ENCODE results near the gene KRT17. TPM values are rescaled to one million over a fixed set of nuclear protein-coding genes. Genes with fewer than 3 reads are reported as not detected.

Gene KRT17
- total and polyA plus RNA-seq, 9 of the 15 experiments (the other 6 are each of a cell fraction or from before 2014, with no cell fraction given), result 0.23 to 0.25 TPM; not detected in 7

DNA sequence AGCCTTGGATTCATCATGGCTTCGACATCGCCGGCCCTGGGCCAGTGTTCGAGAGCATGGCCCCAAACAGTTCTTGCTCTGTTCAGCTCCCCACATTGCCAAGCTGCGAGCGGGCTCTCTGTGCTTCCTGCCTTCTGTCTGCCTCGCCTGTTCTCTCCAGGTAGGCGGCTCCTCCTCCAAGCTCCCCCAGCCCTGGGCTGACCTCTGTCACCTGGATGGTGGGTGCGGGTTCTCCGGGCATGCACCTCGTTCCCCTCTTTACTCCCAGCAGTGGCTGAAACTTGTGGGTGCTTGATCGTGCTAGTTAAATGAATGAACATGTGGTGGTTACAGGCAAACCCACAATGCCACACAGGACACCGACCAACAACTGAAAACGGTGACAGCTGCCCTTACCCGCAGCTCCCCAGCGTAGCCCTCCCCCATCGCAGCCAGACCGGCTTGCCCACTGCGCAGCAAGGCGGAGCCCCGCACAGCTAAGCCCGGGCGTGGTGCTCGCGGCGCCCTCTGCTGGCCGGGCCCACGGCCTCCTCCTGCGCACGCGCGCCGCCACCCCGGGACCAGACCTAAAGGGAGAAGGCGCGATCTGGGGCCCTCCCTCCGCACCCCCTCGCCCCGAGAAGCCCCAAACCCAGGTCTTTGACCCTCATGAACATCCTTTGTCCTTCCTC lies 41.3 kb upstream of the KRT17 start (continued):
- TF ChIP-seq NFE2L1 (tag; IDR thresholded peaks at IDR 0.05; ENCODE audit: borderline replicate concordance, low read depth), result no peak
- no peak for TF ChIP-seq ZNF699 (CRISPR knock-in tag; IDR thresholded peaks at IDR 0.05; ENCODE audit: insufficient replicate concordance)
- peak; percentile 83 for TF ChIP-seq RBFOX2 (IDR thresholded peaks at IDR 0.05; ENCODE audit: low read depth, low read length)
- no peak; the same call in 1 of the 2 replicates for TF ChIP-seq ZNF668 (CRISPR knock-in tag; IDR thresholded peaks at IDR 0.05)
- no peak for TF ChIP-seq PYGO2 (tag; IDR thresholded peaks at IDR 0.05)
- 0 out of 2 replicates have a peak, but pooled peaks have one; percentile 25 for TF ChIP-seq ATF7 (IDR thresholded peaks at IDR 0.05)
- TF ChIP-seq RHOXF2B (CRISPR knock-in tag; conservative IDR thresholded peaks at IDR 0.05), result no peak
- TF ChIP-seq HEY1 (CRISPR knock-in tag; IDR thresholded peaks at IDR 0.05; ENCODE audit: borderline replicate concordance), result no peak
- TF ChIP-seq GATA2 (CRISPR knock-in tag; IDR thresholded peaks at IDR 0.05), result no peak
- TF ChIP-seq ZNF586 (CRISPR knock-in tag; conservative IDR thresholded peaks at IDR 0.05), result no peak
- TF ChIP-seq KAT7 (CRISPR knock-in tag; IDR thresholded peaks at IDR 0.05; ENCODE audit: borderline replicate concordance), result no peak
- no peak for TF ChIP-seq FOXA3 (CRISPR knock-in tag; conservative IDR thresholded peaks at IDR 0.05 in 1 of 2, IDR thresholded peaks at IDR 0.05 in 1 of 2)
- no peak for TF ChIP-seq POLR3A (IDR thresholded peaks at IDR 0.05; ENCODE audit: borderline replicate concordance, extremely low read depth, insufficient read depth, insufficient read length)
- TF ChIP-seq, protein P1, sequence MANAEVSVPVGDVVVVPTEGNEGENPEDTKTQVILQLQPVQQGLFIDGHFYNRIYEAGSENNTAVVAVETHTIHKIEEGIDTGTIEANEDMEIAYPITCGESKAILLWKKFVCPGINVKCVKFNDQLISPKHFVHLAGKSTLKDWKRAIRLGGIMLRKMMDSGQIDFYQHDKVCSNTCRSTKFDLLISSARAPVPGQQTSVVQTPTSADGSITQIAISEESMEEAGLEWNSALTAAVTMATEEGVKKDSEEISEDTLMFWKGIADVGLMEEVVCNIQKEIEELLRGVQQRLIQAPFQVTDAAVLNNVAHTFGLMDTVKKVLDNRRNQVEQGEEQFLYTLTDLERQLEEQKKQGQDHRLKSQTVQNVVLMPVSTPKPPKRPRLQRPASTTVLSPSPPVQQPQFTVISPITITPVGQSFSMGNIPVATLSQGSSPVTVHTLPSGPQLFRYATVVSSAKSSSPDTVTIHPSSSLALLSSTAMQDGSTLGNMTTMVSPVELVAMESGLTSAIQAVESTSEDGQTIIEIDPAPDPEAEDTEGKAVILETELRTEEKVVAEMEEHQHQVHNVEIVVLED (CRISPR knock-in tag; IDR thresholded peaks at IDR 0.05), result peak; percentile 63
- no peak for TF ChIP-seq MCM5 (IDR thresholded peaks at IDR 0.05; ENCODE audit: low read depth)
- TF ChIP-seq RBM17 (IDR thresholded peaks at IDR 0.05; ENCODE audit: borderline replicate concordance, low read depth, low read length), result no peak
- TF ChIP-seq CTBP1 (IDR thresholded peaks at IDR 0.05; ENCODE audit: borderline replicate concordance), result peak; percentile 73; the same call in 1 of the 2 replicates
- no peak for TF ChIP-seq JUN (IDR thresholded peaks at IDR 0.05; ENCODE audit: borderline replicate concordance, low read depth, low read length)
- TF ChIP-seq JUN (CRISPR knock-in tag; IDR thresholded peaks at IDR 0.05; ENCODE audit: borderline replicate concordance), result no peak
- TF ChIP-seq CHCHD3 (CRISPR knock-in tag; IDR thresholded peaks at IDR 0.05), result no peak
- no peak for TF ChIP-seq ZNF583 (CRISPR knock-in tag; IDR thresholded peaks at IDR 0.05)
- TF ChIP-seq, protein P2, sequence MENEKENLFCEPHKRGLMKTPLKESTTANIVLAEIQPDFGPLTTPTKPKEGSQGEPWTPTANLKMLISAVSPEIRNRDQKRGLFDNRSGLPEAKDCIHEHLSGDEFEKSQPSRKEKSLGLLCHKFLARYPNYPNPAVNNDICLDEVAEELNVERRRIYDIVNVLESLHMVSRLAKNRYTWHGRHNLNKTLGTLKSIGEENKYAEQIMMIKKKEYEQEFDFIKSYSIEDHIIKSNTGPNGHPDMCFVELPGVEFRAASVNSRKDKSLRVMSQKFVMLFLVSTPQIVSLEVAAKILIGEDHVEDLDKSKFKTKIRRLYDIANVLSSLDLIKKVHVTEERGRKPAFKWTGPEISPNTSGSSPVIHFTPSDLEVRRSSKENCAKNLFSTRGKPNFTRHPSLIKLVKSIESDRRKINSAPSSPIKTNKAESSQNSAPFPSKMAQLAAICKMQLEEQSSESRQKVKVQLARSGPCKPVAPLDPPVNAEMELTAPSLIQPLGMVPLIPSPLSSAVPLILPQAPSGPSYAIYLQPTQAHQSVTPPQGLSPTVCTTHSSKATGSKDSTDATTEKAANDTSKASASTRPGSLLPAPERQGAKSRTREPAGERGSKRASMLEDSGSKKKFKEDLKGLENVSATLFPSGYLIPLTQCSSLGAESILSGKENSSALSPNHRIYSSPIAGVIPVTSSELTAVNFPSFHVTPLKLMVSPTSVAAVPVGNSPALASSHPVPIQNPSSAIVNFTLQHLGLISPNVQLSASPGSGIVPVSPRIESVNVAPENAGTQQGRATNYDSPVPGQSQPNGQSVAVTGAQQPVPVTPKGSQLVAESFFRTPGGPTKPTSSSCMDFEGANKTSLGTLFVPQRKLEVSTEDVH (IDR thresholded peaks at IDR 0.05; ENCODE audit: low read depth, partially characterized antibody), result no peak
- no peak for TF ChIP-seq ZNF134 (CRISPR knock-in tag; conservative IDR thresholded peaks at IDR 0.05)
- TF ChIP-seq ZKSCAN1 (IDR thresholded peaks at IDR 0.05; ENCODE audit: low read depth, low read length), result no peak
- no peak for TF ChIP-seq HSF4 (CRISPR knock-in tag; IDR thresholded peaks at IDR 0.05; ENCODE audit: borderline replicate concordance)
- no peak for TF ChIP-seq ZNF431 (CRISPR knock-in tag; IDR thresholded peaks at IDR 0.05)
